Endothelial cell (in vitro differentiated cells): ENCODE measurements around the gene FOXP4. TPM values are rescaled to one million over a fixed set of nuclear protein-coding genes. Genes with fewer than 3 reads are reported as not detected.
"Not testable (repeated sequence)": the region's sequence is repeated elsewhere in the genome, so short reads cannot be mapped to it uniquely, and the experiment has no call there.

Experiments used
- DNase-seq: peaks from one replicate; pipeline ENCODE4 v3.0.0; 2021; ENCODE audit warnings: low spot score
- H3K27ac Mint-ChIP-seq: one replicate; pipeline ENCODE4 v1.8.0; 2021; ENCODE audit warnings: mixed read lengths, inconsistent platforms; ENCODE audit not compliant: unreplicated experiment
- H3K27me3 Mint-ChIP-seq: one replicate; pipeline ENCODE4 v1.8.0; 2021; ENCODE audit warnings: mild to moderate bottlenecking, moderate library complexity, mixed read lengths, inconsistent platforms; ENCODE audit not compliant: unreplicated experiment
- H3K36me3 Mint-ChIP-seq: one replicate; pipeline ENCODE4 v1.8.0; 2021; ENCODE audit warnings: mild to moderate bottlenecking, low read depth, mixed read lengths, inconsistent platforms; ENCODE audit not compliant: unreplicated experiment
- H3K4me1 Mint-ChIP-seq: one replicate; pipeline ENCODE4 v1.8.0; 2021; ENCODE audit warnings: mild to moderate bottlenecking, mixed read lengths, inconsistent platforms; ENCODE audit not compliant: unreplicated experiment
- H3K4me3 Mint-ChIP-seq: one replicate; pipeline ENCODE4 v1.8.0; 2021; ENCODE audit warnings: mild to moderate bottlenecking, mixed read lengths, inconsistent platforms; ENCODE audit not compliant: unreplicated experiment
- H3K9me3 Mint-ChIP-seq: one replicate; pipeline ENCODE4 v1.8.0; 2021; ENCODE audit warnings: mixed read lengths, inconsistent platforms; ENCODE audit not compliant: unreplicated experiment
- CTCF ChIP-seq: fragments of 200-600 bp; sonication (generic); IDR thresholded peaks from one replicate; pipeline ENCODE4 v1.5.0; 2021; ENCODE audit warnings: antibody characterized with exemption; ENCODE audit not compliant: unreplicated experiment
- total RNA-seq: library from RNA; stranded (reverse); fragmentation: NEBNext Ultra II Directional; extraction: Animal tissue kit (Norgen Biotek cat#: 25700); gene quantifications from one replicate; pipeline ENCODE4 v1.2.1, GENCODE V29; 2021; ENCODE audit not compliant: unreplicated experiment

FOXP4 gene
- total RNA-seq, 1 donor from 2014 or later: 32.5 TPM

GRCh38 chr6:41615311-41615710 lies 69.1 kb downstream of the FOXP4 start:
- peaks cover 1% of the 10 kb centered on the region for H3K27me3 Mint-ChIP-seq
- TF ChIP-seq CTCF: no peak
- H3K4me3 Mint-ChIP-seq: no peak overlapping the region
- peaks cover 6% of the 10 kb centered on the region for H3K36me3 Mint-ChIP-seq
- DNase-seq: no peak
- no peak overlapping the region for H3K27ac Mint-ChIP-seq
- H3K9me3 Mint-ChIP-seq: peaks cover 8% of the 10 kb centered on the region
- peaks cover 5% of the 10 kb centered on the region for H3K4me1 Mint-ChIP-seq

- no peak overlapping the region for H3K4me3 Mint-ChIP-seq
- peaks cover 3% of the 10 kb centered on the region for H3K27me3 Mint-ChIP-seq
- no peak for DNase-seq
- H3K4me1 Mint-ChIP-seq: peaks cover 10% of the 10 kb centered on the region
- no peak for TF ChIP-seq CTCF
- peaks cover 4% of the 10 kb centered on the region for H3K9me3 Mint-ChIP-seq
- H3K27ac Mint-ChIP-seq: no peak overlapping the region
- no peaks in the 10 kb centered on the region for H3K36me3 Mint-ChIP-seq
Observed at GRCh38 chr6:41618598-41618997, 72.4 kb downstream of the FOXP4 start.

GRCh38 chr6:41619193-41619592 lies 73.0 kb downstream of the FOXP4 start:
- H3K27me3 Mint-ChIP-seq, DNase-seq, H3K27ac Mint-ChIP-seq, H3K36me3 Mint-ChIP-seq, H3K9me3 Mint-ChIP-seq, H3K4me3 Mint-ChIP-seq: not testable (repeated sequence)
- peaks cover 11% of the 10 kb centered on the region for H3K4me1 Mint-ChIP-seq

- Mint-ChIP-seq H3K4me1 (peaks cover 27% of the 10 kb centered on the region), H3K4me3 (no peak overlapping the region), H3K27me3 (peaks cover 4% of the 10 kb centered on the region), H3K36me3 (peaks cover 5% of the 10 kb centered on the region), H3K9me3 (no peaks in the 10 kb centered on the region), H3K27ac (no peak overlapping the region)
- DNase-seq: no peak
- no peak for TF ChIP-seq CTCF
Observed at GRCh38 chr6:41621367-41621766, 75.2 kb downstream of the FOXP4 start.

- H3K27me3 Mint-ChIP-seq: peaks cover 4% of the 10 kb centered on the region
- H3K36me3 Mint-ChIP-seq: peaks cover 5% of the 10 kb centered on the region
- H3K9me3 Mint-ChIP-seq: no peaks in the 10 kb centered on the region
- no peak for DNase-seq
- no peak for TF ChIP-seq CTCF
- no peak overlapping the region for H3K4me3 Mint-ChIP-seq
- peaks cover 31% of the 10 kb centered on the region for H3K4me1 Mint-ChIP-seq
- H3K27ac Mint-ChIP-seq: no peak overlapping the region
Observed at GRCh38 chr6:41621802-41622201, 75.6 kb downstream of the FOXP4 start.
